Myocyte (in vitro differentiated cells): ENCODE measurements around the gene JAZF1. TPM values are rescaled to one million over a fixed set of nuclear protein-coding genes. Genes with fewer than 3 reads are reported as not detected.

ENCODE experiments used
- DNase-seq: peaks from one replicate; pipeline ENCODE4 v3.0.0-alpha.2; 2012; ENCODE audit warnings: low read depth
- total RNA-seq: library from RNA; depleted of rRNA; stranded (reverse); fragments of >200 nt; gene quantifications from 2 replicates; pipeline ENCODE4 v1.2.3, GENCODE V29; 2014

JAZF1 gene
- total RNA-seq, 1 donor from 2014 or later: 9.3 TPM

- peak; percentile 72 for DNase-seq
Observed at GRCh38 chr7:27976531-27976930, 204.1 kb downstream of the JAZF1 start.

- no peak for DNase-seq
Observed at GRCh38 chr7:27973625-27974024, 207.0 kb downstream of the JAZF1 start.

GRCh38 chr7:27972276-27972675, 208.3 kb downstream of the JAZF1 start:
- no peak for DNase-seq

- DNase-seq: no peak
Observed at GRCh38 chr7:27971171-27971812, 209.3 kb downstream of the JAZF1 start.

- no peak for DNase-seq
Observed at GRCh38 chr7:27970350-27970749, 210.2 kb downstream of the JAZF1 start.

- no peak for DNase-seq
Observed at GRCh38 chr7:27969346-27969745, 211.2 kb downstream of the JAZF1 start.

GRCh38 chr7:27967639-27968038, 213.0 kb downstream of the JAZF1 start:
- DNase-seq: no peak

- no peak for DNase-seq
Observed at GRCh38 chr7:27966219-27966780, 214.3 kb downstream of the JAZF1 start.

- no peak for DNase-seq
Observed at GRCh38 chr7:27965650-27966049, 214.9 kb downstream of the JAZF1 start.

- DNase-seq: no peak
Observed at GRCh38 chr7:27964820-27965219, 215.8 kb downstream of the JAZF1 start.

- no peak for DNase-seq
Observed at GRCh38 chr7:27963056-27963455, 217.5 kb downstream of the JAZF1 start.

- peak; percentile 73 for DNase-seq
Observed at GRCh38 chr7:27962273-27962672, 218.3 kb downstream of the JAZF1 start.

GRCh38 chr7:27961255-27961654, 219.3 kb downstream of the JAZF1 start:
- peak; percentile 85 for DNase-seq

GRCh38 chr7:27960415-27960814, 220.2 kb downstream of the JAZF1 start:
- DNase-seq: no peak

GRCh38 chr7:27958933-27959548, 221.6 kb downstream of the JAZF1 start:
- no peak for DNase-seq

GRCh38 chr7:27955596-27955995, 225.0 kb downstream of the JAZF1 start:
- no peak for DNase-seq

GRCh38 chr7:27955011-27955410, 225.6 kb downstream of the JAZF1 start:
- DNase-seq: no peak

GRCh38 chr7:27953777-27954176, 226.8 kb downstream of the JAZF1 start:
- no peak for DNase-seq

- no peak for DNase-seq
Observed at GRCh38 chr7:27953361-27953760, 227.2 kb downstream of the JAZF1 start.

GRCh38 chr7:27952456-27953285, 227.9 kb downstream of the JAZF1 start:
- DNase-seq: peak; percentile 84

GRCh38 chr7:27950123-27950522, 230.5 kb downstream of the JAZF1 start:
- no peak for DNase-seq

- peak; percentile 84 for DNase-seq
Observed at GRCh38 chr7:27948861-27949260, 231.7 kb downstream of the JAZF1 start.
